ENCODE measurements around the gene FARP1.

DNA sequence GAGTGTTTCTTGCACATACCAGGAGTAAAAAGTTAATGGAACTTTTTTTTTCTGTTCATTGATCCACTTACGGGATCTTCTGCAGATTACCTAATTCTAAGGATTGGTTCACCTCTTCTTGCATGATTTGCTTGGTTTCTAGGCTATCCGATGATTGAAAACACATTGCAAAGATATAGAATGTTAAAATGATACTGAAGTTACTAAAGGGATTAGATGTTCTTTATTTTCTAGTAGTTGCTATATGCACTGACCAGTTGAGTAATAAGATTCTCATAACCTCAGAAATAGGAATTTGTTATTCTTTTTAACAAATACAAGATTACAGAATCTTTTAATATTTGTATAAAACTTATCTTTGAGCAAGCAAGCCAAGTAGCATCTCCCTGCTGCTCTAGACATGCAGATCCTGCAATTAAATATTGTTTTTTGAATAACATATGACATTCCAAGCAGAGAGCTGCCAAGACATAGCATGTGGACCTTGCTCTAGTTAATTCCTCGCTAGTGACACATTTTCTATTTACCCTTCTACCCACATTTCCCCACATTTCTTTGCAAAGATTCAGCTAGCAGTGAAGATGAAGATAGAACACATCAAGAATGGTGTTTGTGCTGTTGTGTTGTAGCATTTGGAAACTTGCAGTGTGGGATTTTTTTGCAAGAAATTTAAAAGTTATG, 85.9 kb downstream of the FARP1 start:
- TF ChIP-seq, protein P1, sequence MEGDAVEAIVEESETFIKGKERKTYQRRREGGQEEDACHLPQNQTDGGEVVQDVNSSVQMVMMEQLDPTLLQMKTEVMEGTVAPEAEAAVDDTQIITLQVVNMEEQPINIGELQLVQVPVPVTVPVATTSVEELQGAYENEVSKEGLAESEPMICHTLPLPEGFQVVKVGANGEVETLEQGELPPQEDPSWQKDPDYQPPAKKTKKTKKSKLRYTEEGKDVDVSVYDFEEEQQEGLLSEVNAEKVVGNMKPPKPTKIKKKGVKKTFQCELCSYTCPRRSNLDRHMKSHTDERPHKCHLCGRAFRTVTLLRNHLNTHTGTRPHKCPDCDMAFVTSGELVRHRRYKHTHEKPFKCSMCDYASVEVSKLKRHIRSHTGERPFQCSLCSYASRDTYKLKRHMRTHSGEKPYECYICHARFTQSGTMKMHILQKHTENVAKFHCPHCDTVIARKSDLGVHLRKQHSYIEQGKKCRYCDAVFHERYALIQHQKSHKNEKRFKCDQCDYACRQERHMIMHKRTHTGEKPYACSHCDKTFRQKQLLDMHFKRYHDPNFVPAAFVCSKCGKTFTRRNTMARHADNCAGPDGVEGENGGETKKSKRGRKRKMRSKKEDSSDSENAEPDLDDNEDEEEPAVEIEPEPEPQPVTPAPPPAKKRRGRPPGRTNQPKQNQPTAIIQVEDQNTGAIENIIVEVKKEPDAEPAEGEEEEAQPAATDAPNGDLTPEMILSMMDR (IDR thresholded peaks at IDR 0.05): no peak
- no peak for TF ChIP-seq POLR2A (IDR thresholded peaks at IDR 0.05)
